MCF 10A (cell line): ENCODE measurements around the gene RHOBTB1. TPM values are rescaled to one million over a fixed set of nuclear protein-coding genes. Genes with fewer than 3 reads are reported as not detected.

Experiments used
- BruUV-seq: library from RNA; stranded (reverse); fragments of 400-500 nt; replicated peaks from 2 replicates; lab custom pipeline; 2021; lab: Mats Ljungman, UMichigan
- CTCF ChIA-PET: fragments of 300-600 bp; sonication (Branson Sonifier 250); formaldehyde crosslinking; extraction: SDS; loops from one replicate; lab custom pipeline; 2021; ENCODE audit warnings: antibody characterized with exemption, inconsistent platforms; lab: Yijun Ruan, JAX
- POLR2A ChIA-PET: fragments of 300-600, 350-650 bp; sonication (Branson Sonifier 250); formaldehyde crosslinking; extraction: SDS; loops from one replicate; lab custom pipeline; 2020; ENCODE audit warnings: antibody characterized with exemption, inconsistent platforms; lab: Yijun Ruan, JAX
- DNase-seq: peaks from one replicate; pipeline ENCODE4 v3.0.0-alpha.2; 2018; ENCODE audit not compliant: unreplicated experiment
- H3K27ac Mint-ChIP-seq: one replicate; pipeline ENCODE4 v1.8.0; 2022; ENCODE audit warnings: mild to moderate bottlenecking, low read depth, mixed read lengths; ENCODE audit not compliant: unreplicated experiment
- H3K27me3 Mint-ChIP-seq: one replicate; pipeline ENCODE4 v1.8.0; 2022; ENCODE audit warnings: mixed read lengths; ENCODE audit not compliant: insufficient read depth, unreplicated experiment
- H3K36me3 Mint-ChIP-seq: one replicate; pipeline ENCODE4 v1.8.0; 2022; ENCODE audit warnings: mild to moderate bottlenecking, moderate library complexity, mixed read lengths; ENCODE audit not compliant: insufficient read depth, unreplicated experiment
- H3K4me1 Mint-ChIP-seq: one replicate; pipeline ENCODE4 v1.8.0; 2022; ENCODE audit warnings: mixed read lengths; ENCODE audit not compliant: insufficient read depth, unreplicated experiment
- H3K4me3 Mint-ChIP-seq: one replicate; pipeline ENCODE4 v1.8.0; 2022; ENCODE audit warnings: mild to moderate bottlenecking, moderate library complexity, mixed read lengths; ENCODE audit not compliant: unreplicated experiment
- H3K9me3 Mint-ChIP-seq: one replicate; pipeline ENCODE4 v1.8.0; 2022; ENCODE audit warnings: mixed read lengths; ENCODE audit not compliant: unreplicated experiment
- intact Hi-C: fragments of 100-400 bp; cut with micrococcal nuclease; formaldehyde crosslinking; loops from 2 replicates; pipeline ENCODE4 v1.14.1; 2022
- total RNA-seq: library from RNA; stranded (reverse); gene quantifications from 2 replicates; pipeline ENCODE4 v1.2.3, GENCODE V29; 2022
- TF ChIP-seq, protein P1 (sequence below): fragments of 200-600 bp; IDR thresholded peaks from one replicate; pipeline ENCODE4 v1.8.0; 2022; ENCODE audit warnings: antibody characterized with exemption, mild to moderate bottlenecking; ENCODE audit not compliant: unreplicated experiment

Gene RHOBTB1
- total RNA-seq, 1 experiment from 2014 or later = 0.70 TPM

DNA sequence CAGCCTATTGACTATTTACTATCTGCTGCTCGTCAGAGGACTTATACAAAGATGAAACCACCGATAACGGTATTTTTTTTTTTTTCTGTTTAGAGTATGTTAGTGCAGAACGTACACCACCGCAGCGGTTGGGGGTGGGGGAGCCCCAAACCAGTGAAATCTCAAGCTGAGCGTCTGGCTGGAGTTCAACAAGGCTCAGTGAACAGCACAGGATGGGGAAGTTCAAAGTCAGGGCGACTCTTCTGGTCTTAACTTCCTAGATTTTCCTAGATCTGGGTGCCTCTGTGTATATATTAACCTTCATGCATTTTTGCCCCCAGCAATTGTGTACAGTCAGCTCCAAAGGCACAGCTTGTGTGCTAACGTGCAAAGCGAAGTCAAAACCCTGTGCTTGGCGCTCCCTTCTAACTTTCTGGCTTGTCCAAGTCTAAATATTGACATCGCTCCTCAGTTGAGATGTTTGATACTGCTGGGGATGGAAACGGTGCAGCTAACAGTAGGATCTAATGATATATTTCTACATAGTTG is 1.1 kb downstream of the RHOBTB1 start:
- H3K27me3 Mint-ChIP-seq = no peaks in the 10 kb centered on the region
- no peaks in the 10 kb centered on the region for H3K36me3 Mint-ChIP-seq
- no peaks in the 10 kb centered on the region for H3K9me3 Mint-ChIP-seq
- H3K4me1 Mint-ChIP-seq = peaks cover 6% of the 10 kb centered on the region
- BruUV-seq = TSS peak; percentile 21
- peak overlapping the region; percentile 84 for H3K27ac Mint-ChIP-seq
- H3K4me3 Mint-ChIP-seq = peak overlapping the region; percentile 78
- no peak for DNase-seq
- intact Hi-C loops = no loop called here
- POLR2A ChIA-PET = interaction anchor here (0.7 to 2.5 kb wide), 4 partner anchors 14 to 1251 kb away, joined by 3 to 6 read pairs (median 4); no protein-coding TSS in a partner anchor
- TF ChIP-seq, protein P1, sequence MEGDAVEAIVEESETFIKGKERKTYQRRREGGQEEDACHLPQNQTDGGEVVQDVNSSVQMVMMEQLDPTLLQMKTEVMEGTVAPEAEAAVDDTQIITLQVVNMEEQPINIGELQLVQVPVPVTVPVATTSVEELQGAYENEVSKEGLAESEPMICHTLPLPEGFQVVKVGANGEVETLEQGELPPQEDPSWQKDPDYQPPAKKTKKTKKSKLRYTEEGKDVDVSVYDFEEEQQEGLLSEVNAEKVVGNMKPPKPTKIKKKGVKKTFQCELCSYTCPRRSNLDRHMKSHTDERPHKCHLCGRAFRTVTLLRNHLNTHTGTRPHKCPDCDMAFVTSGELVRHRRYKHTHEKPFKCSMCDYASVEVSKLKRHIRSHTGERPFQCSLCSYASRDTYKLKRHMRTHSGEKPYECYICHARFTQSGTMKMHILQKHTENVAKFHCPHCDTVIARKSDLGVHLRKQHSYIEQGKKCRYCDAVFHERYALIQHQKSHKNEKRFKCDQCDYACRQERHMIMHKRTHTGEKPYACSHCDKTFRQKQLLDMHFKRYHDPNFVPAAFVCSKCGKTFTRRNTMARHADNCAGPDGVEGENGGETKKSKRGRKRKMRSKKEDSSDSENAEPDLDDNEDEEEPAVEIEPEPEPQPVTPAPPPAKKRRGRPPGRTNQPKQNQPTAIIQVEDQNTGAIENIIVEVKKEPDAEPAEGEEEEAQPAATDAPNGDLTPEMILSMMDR = no peak
- CTCF ChIA-PET = interaction anchor here (0.6 to 1.4 kb wide), 7 partner anchors 12 to 1054 kb away, joined by 3 to 8 read pairs (median 3); no protein-coding TSS in a partner anchor

DNA sequence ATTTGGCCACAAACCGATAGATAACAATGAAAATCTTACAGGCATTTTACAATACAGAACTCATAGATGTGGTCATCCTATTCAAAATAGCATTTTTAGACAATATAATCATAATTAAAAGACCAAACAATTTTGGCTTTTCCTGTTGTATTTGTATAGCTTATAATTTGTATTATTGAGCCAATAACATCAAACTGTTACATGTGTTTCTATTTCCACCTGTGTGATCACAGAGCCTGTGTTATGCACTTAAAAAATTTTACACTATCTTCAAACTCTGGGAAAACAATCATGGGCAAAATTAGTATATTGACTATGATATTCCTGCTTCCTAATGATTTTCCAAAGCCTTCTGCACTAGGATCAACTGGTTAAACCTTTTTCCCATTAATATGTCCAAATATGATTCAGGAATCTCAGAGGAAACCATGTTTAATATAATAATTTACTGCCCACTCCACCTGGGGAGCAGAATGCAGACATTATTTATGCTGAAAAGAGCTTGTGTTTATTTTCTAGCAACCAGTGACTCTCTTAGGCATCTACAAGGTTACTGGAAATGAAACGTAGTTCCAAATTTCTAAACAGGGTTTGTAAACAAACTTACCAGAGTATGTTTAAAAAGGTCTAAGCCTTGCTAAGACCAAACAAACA is 1.7 kb downstream of the RHOBTB1 start:
- ChIA-PET POLR2A (interaction anchor here (0.6 kb wide), 1 partner anchor 76 kb away, joined by 3 read pairs; no protein-coding TSS in a partner anchor), CTCF (interaction anchor here (0.6 to 1.4 kb wide), 5 partner anchors 19 to 625 kb away, joined by 3 to 8 read pairs (median 4); no protein-coding TSS in a partner anchor)
- no peaks in the 10 kb centered on the region for H3K27me3 Mint-ChIP-seq
- TF ChIP-seq, protein P1 = no peak
- peaks cover 6% of the 10 kb centered on the region for H3K4me1 Mint-ChIP-seq
- no peaks in the 10 kb centered on the region for H3K36me3 Mint-ChIP-seq
- no peak for DNase-seq
- BruUV-seq = no TSS peak
- intact Hi-C loops = no loop called here
- no peak overlapping the region for H3K27ac Mint-ChIP-seq
- H3K9me3 Mint-ChIP-seq = no peaks in the 10 kb centered on the region
- peak overlapping the region; percentile 78 for H3K4me3 Mint-ChIP-seq

DNA sequence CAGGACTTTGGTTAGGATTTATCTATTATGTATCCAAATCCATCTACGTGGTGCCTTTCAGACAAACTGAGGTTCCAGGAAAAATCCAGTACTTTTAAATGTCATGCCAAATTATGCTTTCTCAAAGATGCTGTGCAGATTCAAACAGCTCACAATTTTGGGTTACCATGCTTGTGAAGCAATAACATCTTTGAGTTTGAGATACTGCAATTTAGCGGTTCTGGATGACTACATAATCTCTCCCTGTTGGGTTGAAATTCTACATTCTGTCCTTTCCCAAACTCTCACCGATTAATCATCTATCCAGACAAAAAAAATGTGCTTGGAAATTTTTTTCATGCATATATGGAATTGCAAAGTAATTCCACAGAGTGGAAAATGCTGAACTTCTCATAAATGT is 3.5 kb downstream of the RHOBTB1 start:
- no TSS peak for BruUV-seq
- Mint-ChIP-seq H3K9me3 (no peaks in the 10 kb centered on the region), H3K4me1 (peaks cover 6% of the 10 kb centered on the region), H3K27me3 (no peaks in the 10 kb centered on the region), H3K27ac (no peak overlapping the region), H3K36me3 (no peaks in the 10 kb centered on the region), H3K4me3 (no peak overlapping the region)
- TF ChIP-seq, protein P1 = no peak
- DNase-seq = no peak
- ChIA-PET CTCF (no interaction called here), POLR2A (no interaction called here)
- intact Hi-C loops = no loop called here

DNA sequence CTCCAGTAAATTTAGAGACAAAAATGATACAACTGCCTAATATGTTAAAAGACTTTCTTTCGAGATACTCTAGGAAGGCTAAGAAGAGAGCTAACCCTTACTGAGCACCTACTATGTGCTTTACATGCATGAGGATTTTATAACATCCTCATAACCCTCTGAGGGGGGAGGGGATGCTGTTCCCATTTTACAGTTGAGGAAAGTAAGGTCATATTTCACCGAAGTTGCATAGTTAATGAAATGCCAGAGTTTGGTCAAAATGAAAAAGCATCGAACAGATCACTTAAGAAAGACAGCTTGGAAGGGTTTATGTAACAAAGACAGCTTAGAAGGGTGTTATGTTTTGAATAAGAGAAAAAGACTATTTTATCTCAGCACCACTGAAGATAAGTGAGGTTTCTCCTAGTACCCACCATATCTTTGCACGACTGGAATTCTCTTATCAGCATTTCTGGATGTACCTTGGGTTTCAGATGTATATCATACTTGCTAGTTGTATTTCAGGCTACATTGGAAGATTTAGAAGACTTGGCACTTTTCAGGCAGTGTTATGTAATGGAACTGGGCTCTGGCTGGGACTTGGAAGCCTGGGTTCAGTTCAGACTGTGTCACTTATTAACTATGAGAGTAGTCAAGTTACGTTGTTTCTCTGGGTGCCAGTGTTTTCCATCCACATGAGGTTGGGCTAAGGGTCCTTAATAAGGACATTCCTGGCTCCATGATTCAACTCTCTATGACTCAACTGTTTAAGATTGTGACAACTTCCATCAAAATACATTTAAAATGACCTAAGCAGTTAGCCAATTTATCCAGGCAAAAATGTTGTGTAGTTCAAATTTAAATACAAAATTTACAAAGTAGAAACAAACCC is 6.0 kb downstream of the RHOBTB1 start:
- POLR2A ChIA-PET = interaction anchor here (0.6 kb wide), 1 partner anchor 641 kb away, joined by 3 read pairs; no protein-coding TSS in a partner anchor
- intact Hi-C loops = no loop called here
- no peak for DNase-seq
- TF ChIP-seq, protein P1 = no peak
- no peak overlapping the region for H3K27ac Mint-ChIP-seq
- H3K4me1 Mint-ChIP-seq = peaks cover 2% of the 10 kb centered on the region
- H3K9me3 Mint-ChIP-seq = no peaks in the 10 kb centered on the region
- H3K4me3 Mint-ChIP-seq = no peak overlapping the region
- BruUV-seq = no TSS peak
- CTCF ChIA-PET = interaction anchor here (0.5 to 0.8 kb wide), 3 partner anchors 14 to 472 kb away, joined by 3 read pairs; no protein-coding TSS in a partner anchor
- no peaks in the 10 kb centered on the region for H3K27me3 Mint-ChIP-seq
- H3K36me3 Mint-ChIP-seq = no peaks in the 10 kb centered on the region
